AG10803 (cell line): Measurements from ENCODE around the gene PPP2R2D.

Experiments used
- DNase-seq: peaks from one replicate; pipeline ENCODE4 v3.0.0; 2010; ENCODE audit warnings: low read depth
- H3K4me3 ChIP-seq: 2 replicates; pipeline ENCODE4 v1.5.1; 2011; ENCODE audit warnings: mild to moderate bottlenecking, low read length, control low read depth
- CTCF ChIP-seq: conservative IDR thresholded peaks from 2 replicates; pipeline ENCODE4 v1.5.1; 2011; ENCODE audit warnings: mild to moderate bottlenecking, low read length, control low read depth, inconsistent platforms

The PPP2R2D gene

GRCh38 chr10:131920693-131921092 is 19.9 kb downstream of the PPP2R2D start:
- TF ChIP-seq CTCF, result no peak
- H3K4me3 ChIP-seq, result no peak overlapping the region
- DNase-seq, result no peak

GRCh38 chr10:131921184-131921583 is 20.4 kb downstream of the PPP2R2D start:
- TF ChIP-seq CTCF, result no peak
- no peak overlapping the region for H3K4me3 ChIP-seq
- no peak for DNase-seq

GRCh38 chr10:131923038-131923756 is 22.4 kb downstream of the PPP2R2D start:
- DNase-seq, result no peak
- H3K4me3 ChIP-seq, result no peak overlapping the region
- TF ChIP-seq CTCF, result no peak

- no peak for DNase-seq
- no peak for TF ChIP-seq CTCF
- no peak overlapping the region for H3K4me3 ChIP-seq
Measured at GRCh38 chr10:131925011-131925649, 24.3 kb downstream of the PPP2R2D start.

GRCh38 chr10:131925716-131926115 is 24.9 kb downstream of the PPP2R2D start:
- no peak overlapping the region for H3K4me3 ChIP-seq
- no peak for DNase-seq

GRCh38 chr10:131926253-131926652 is 25.4 kb downstream of the PPP2R2D start:
- no peak for DNase-seq
- no peak for TF ChIP-seq CTCF
- no peak overlapping the region for H3K4me3 ChIP-seq

More at GRCh38 chr10:131925716-131926115, 24.9 kb downstream of the PPP2R2D start:
- TF ChIP-seq CTCF, result no peak
